Right lobe of liver (tissue), 6 donors: ENCODE results near the gene SPACA4. TPM values are rescaled to one million over a fixed set of nuclear protein-coding genes. Genes with fewer than 3 reads are reported as not detected.

ENCODE experiments used
- ATAC-seq, 4 donors: fragments of 200-7000 bp; cut with Tn5 transposase; one replicate each; pipeline ENCODE4 v1.9.1; 2020; ENCODE audit warnings: mild to moderate bottlenecking in 4 of 4, moderate library complexity in 4 of 4
- DNase-seq, 3 donors: peaks; one replicate each; pipeline ENCODE4 v3.0.0-alpha.2; 2020
- H3K27ac ChIP-seq, 3 donors: fragments of 200-600 bp; one replicate each; pipeline ENCODE4 v1.8.0; 2022
- H3K27me3 ChIP-seq, 2 donors: fragments of 200-600 bp; one replicate each; pipeline ENCODE4 v1.8.0; 2022
- H3K36me3 ChIP-seq, 4 donors: fragments of 200-600 bp; sonication (generic) in 1 of 4; one replicate each; pipeline versions ENCODE4 v1.5.1 to v1.8.0; 2017 to 2022; ENCODE audit warnings: control low read depth in 1 of 4
- H3K4me1 ChIP-seq, 4 donors: fragments of 200-600 bp; sonication (generic) in 1 of 4; one replicate each; pipeline versions ENCODE4 v1.5.1 to v1.8.0; 2017 to 2022; ENCODE audit warnings: control low read depth in 1 of 4
- H3K4me3 ChIP-seq, 3 donors: fragments of 200-600 bp; one replicate each; pipeline ENCODE4 v1.8.0; 2022
- H3K9me3 ChIP-seq, 4 donors: fragments of 200-600 bp; sonication (generic) in 1 of 4; one replicate each; pipeline versions ENCODE4 v1.5.1 to v1.8.0; 2017 to 2022; ENCODE audit warnings: control low read depth in 1 of 4
- CTCF ChIP-seq, 4 donors: fragments of 200-600 bp in 3 of 4; fragments of 450-650 bp in 1 of 4; IDR thresholded peaks; one replicate each; pipeline versions ENCODE4 v1.5.1 to v1.8.0; 2016 to 2022; ENCODE audit warnings: antibody characterized with exemption in 4 of 4, mild to moderate bottlenecking in 2 of 4
- POLR2A ChIP-seq: fragments of 450-650 bp; IDR thresholded peaks from one replicate; pipeline ENCODE4 v1.6.1; 2017; ENCODE audit warnings: antibody characterized with exemption, mild to moderate bottlenecking
- WGBS: methylation state at CpG from one replicate; pipeline ENCODE4 v1.1.6; 2018; ENCODE audit warnings: low coverage, low lambda C conversion rate; ENCODE audit not compliant: insufficient coverage; ENCODE audit errors: missing lambda C conversion rate; 5-methylcytosine and 5-hydroxymethylcytosine counted together
- intact Hi-C, 2 donors: fragments of 100-400 bp; cut with DNase I; formaldehyde crosslinking; loops; one replicate each; pipeline versions ENCODE4 v1.11.2 to v1.14.1; 2022
- total RNA-seq, 6 experiments: library from RNA; depleted of rRNA in 2 of 6; stranded (reverse); fragments of >200 nt in 2 of 6; fragmentation: NEBNext Ultra II Directional in 3 of 6; extraction: Animal tissue kit (Norgen Biotek cat#: 25700) in 3 of 6; gene quantifications; one replicate each; pipeline versions ENCODE4 v1.1.0 to v1.2.4, GENCODE V29; 2016 to 2023
- donor health status: DM: no; HTN: yes; CAD: no.
- donor health status: DM: no; HTN: no; CAD: no.
- donor health status: DM: no; HTN: no; CAD: no.
- donor health status: DM: no; HTN: yes; CAD: no.
- donor health status: DM: no; HTN: yes; CAD: no.

Gene SPACA4
- total RNA-seq, 6 experiments from 2014 or later, result not detected

DNA sequence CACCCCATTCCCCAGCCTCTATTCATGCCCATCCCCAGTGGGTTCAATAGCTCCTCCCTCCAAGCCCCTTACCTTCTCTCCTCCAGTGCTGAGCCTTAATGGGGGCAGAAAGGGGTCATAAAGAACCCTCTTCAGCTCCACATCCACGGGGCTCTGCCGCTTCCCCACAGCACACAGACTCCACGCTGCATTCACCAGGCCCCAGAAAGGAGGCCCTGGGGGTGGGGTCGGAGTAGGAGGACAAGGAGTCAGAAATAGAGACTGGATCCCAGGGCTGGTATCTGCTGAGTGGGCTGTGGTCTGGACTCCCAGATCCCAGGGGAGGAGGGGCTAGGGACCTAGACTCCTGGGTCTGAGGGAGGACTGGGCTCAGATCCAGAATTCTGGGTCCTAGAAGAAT lies 37.8 kb downstream of the SPACA4 start:
- peaks cover 0 to 7% (median 3%) of the 10 kb centered on the region in 4 donors for H3K4me1 ChIP-seq
- no peak for ATAC-seq
- H3K9me3 ChIP-seq, result no peaks in the 10 kb centered on the region
- WGBS, result 76% methylated on average over 3 of the region's 4 CpGs
- no peak overlapping the region for H3K4me3 ChIP-seq
- DNase-seq, result no peak
- no peak for TF ChIP-seq CTCF (IDR thresholded peaks at IDR 0.05)
- TF ChIP-seq POLR2A, result no peak
- H3K27ac ChIP-seq, result no peak overlapping the region
- intact Hi-C loops, result no loop called here
- no peaks in the 10 kb centered on the region for H3K36me3 ChIP-seq
- no peaks in the 10 kb centered on the region for H3K27me3 ChIP-seq

- WGBS, result 3% methylated on average over 6 of the region's 25 CpGs
- Histone ChIP-seq H3K9me3 (no peaks in the 10 kb centered on the region), H3K4me1 (peaks cover 0 to 7% (median 3%) of the 10 kb centered on the region in 4 donors), H3K4me3 (peak overlapping the region; percentile 10 to 37 (median 16)), H3K27me3 (no peaks in the 10 kb centered on the region), H3K36me3 (no peaks in the 10 kb centered on the region), H3K27ac (peak overlapping the region; percentile 11 to 50 (median 37))
- no peak for TF ChIP-seq CTCF (IDR thresholded peaks at IDR 0.05)
- no peak for TF ChIP-seq POLR2A
- DNase-seq (peak; percentile 58 to 72 (median 69)), ATAC-seq (peak; percentile 69 to 82 (median 75))
- intact Hi-C loops, result no loop called here
These were observed 38.5 kb downstream of the SPACA4 start for GRCh38 chr19:48644839-48645619.

DNA sequence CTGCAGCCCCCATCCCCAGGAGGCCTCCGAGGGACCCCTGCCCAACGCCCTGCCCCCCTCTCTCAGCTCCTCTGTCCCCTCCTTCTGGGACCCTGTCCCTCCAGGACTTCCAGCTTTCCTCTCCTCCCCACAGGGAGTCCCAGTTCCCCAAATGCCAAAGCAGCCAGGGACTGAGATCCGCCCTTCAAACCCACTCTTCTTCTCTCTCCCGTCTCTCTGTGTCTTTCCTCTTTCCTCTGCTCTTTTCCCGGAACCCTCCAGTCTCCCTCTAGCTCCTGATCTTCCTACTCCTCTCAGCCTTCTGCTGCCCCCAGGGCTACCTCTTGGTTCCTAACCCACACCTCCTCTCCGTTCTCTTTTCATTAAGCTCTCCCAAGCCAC lies 39.1 kb downstream of the SPACA4 start:
- Histone ChIP-seq H3K4me1 (peaks cover 0 to 7% (median 3%) of the 10 kb centered on the region in 4 donors), H3K4me3 (peak overlapping the region in 2 of 3 donors; percentile 21 to 37), H3K27me3 (no peaks in the 10 kb centered on the region), H3K27ac (peak overlapping the region; percentile 11 to 50 (median 37)), H3K36me3 (no peaks in the 10 kb centered on the region), H3K9me3 (no peaks in the 10 kb centered on the region)
- intact Hi-C loops, result no loop called here
- ATAC-seq, result no peak
- no peak for DNase-seq
- TF ChIP-seq CTCF (IDR thresholded peaks at IDR 0.05) (no peak), POLR2A (no peak)
- WGBS, result 1% methylated on average over 6 of the region's 6 CpGs

DNA sequence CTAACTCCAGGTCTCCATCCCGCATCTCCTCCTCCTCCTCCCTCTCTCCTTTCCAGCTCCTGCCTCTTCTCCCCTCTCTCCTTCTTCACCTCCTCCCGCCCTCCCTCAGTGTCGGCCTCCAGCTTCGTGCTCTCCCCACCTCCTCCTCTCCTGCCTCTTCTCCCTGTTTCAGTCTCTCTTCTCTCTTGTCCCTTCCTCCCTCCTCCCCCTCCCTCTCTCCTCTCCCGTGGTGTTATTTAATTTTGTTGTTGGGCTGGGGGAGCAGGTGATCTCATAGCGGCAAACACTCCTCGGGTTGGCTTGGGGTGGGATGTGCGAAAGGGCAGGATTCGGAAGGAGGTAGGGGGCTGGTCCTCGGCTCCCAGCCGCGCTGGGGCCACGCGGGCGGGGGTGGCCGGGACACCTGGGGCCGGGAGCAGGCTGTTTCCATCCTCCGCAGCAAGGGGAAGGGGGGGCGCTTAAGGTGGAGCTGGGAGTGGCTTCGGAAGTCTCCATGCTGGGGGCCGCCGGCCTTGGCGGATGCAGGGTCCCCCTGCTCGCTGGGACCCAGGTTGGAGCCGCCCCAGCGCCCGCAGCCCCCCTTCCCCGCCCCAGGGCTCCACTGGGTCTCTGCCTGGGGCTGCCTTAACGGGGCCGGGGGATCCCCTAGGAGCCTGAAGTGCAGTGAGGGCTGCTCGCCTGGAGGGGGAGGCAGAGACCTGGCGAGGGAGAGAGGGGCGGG lies 39.6 kb downstream of the SPACA4 start, which contains the start of gene CA11:
TSS of gene CA11 (minus strand) at position 187 of the 721 bp plus-strand sequence. CDS start 555 bp downstream, outside the sequence.
- H3K4me1 ChIP-seq, result peaks cover 0 to 5% (median 3%) of the 10 kb centered on the region in 4 donors
- intact Hi-C loops, result no loop called here
- no peaks in the 10 kb centered on the region for H3K27me3 ChIP-seq
- 0% methylated on average over 21 of the region's 33 CpGs for WGBS
- ATAC-seq (peak; percentile 85 to 91 (median 89)), DNase-seq (peak; percentile 83 to 87 (median 85))
- no peak for TF ChIP-seq POLR2A
- TF ChIP-seq CTCF (IDR thresholded peaks at IDR 0.05), result peak; percentile 73 to 80 (median 76)
- H3K36me3 ChIP-seq, result no peaks in the 10 kb centered on the region
- H3K27ac ChIP-seq, result peak within 1 kb of the TSS; percentile 11 to 63 (median 57)
- peak within 1 kb of the TSS; percentile 21 to 37 (median 32) for H3K4me3 ChIP-seq
- H3K9me3 ChIP-seq, result no peaks in the 10 kb centered on the region
